A549 (cell line): ENCODE data around the gene DLG2.

Experiments used
- BHLHE40 ChIP-seq: IDR thresholded peaks from 2 replicates; pipeline ENCODE4 v1.6.1; 2012; ENCODE audit warnings: low read depth, low read length, inconsistent platforms
- JUN ChIP-seq, 2 experiments: fragments of >200 bp; sonication (Bioruptor Twin); formaldehyde crosslinking; IDR thresholded peaks; 2 replicates in 1 of 2; 3 replicates in 1 of 2; pipeline ENCODE4 v1.6.1; 2016 to 2017
- MAFK ChIP-seq: fragments of 450-650 bp; IDR thresholded peaks from 2 replicates; pipeline ENCODE4 v1.6.1; 2014; ENCODE audit not compliant: partially characterized antibody
- MAZ ChIP-seq: fragments of 150-350 bp; IDR thresholded peaks from 2 replicates; pipeline ENCODE4 v1.6.1; 2014; ENCODE audit warnings: antibody characterized with exemption, low read depth, low read length, borderline replicate concordance
- RAD21 ChIP-seq, 2 experiments: fragments of >200 bp in 1 of 2; sonication (Bioruptor Twin) in 1 of 2; formaldehyde crosslinking in 1 of 2; IDR thresholded peaks in 1 of 2; conservative IDR thresholded peaks in 1 of 2; 2 replicates in 1 of 2; 3 replicates in 1 of 2; pipeline ENCODE4 v1.6.1; 2012 to 2018; ENCODE audit warnings: inconsistent platforms in 1 of 2
- RCOR1 ChIP-seq: fragments of 150-350 bp; IDR thresholded peaks from 2 replicates; pipeline ENCODE4 v1.6.1; 2014; ENCODE audit warnings: antibody characterized with exemption, low read length, low read depth
- RFX5 ChIP-seq: fragments of 450-650 bp; IDR thresholded peaks from 2 replicates; pipeline ENCODE4 v1.7.1; 2014; ENCODE audit warnings: antibody characterized with exemption, mild to moderate bottlenecking, moderate library complexity
- TF ChIP-seq, protein P1 (sequence below): fragments of >200 bp; sonication (Bioruptor Twin); formaldehyde crosslinking; IDR thresholded peaks from 3 replicates; pipeline ENCODE4 v1.5.1; 2016

DNA sequence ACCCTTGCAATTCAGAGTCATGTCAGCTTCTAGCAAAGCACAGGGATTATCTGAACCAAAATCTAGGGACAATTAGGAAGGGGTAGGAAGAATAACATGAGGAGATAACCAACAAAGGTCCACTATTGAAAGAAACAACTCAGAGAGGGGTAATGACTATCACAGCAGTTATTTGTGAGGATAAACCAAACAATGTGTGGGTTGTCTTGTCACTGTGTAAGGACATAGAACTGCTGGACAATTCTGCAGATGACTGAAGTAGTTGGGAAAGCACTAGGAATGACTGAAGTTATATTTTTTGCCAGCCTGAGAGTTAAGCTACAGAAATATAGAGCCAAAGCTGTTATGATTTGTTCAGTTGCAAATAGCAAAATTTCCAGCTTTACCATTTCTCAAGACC, 1482.6 kb downstream of the DLG2 start:
- TF ChIP-seq, protein P1, sequence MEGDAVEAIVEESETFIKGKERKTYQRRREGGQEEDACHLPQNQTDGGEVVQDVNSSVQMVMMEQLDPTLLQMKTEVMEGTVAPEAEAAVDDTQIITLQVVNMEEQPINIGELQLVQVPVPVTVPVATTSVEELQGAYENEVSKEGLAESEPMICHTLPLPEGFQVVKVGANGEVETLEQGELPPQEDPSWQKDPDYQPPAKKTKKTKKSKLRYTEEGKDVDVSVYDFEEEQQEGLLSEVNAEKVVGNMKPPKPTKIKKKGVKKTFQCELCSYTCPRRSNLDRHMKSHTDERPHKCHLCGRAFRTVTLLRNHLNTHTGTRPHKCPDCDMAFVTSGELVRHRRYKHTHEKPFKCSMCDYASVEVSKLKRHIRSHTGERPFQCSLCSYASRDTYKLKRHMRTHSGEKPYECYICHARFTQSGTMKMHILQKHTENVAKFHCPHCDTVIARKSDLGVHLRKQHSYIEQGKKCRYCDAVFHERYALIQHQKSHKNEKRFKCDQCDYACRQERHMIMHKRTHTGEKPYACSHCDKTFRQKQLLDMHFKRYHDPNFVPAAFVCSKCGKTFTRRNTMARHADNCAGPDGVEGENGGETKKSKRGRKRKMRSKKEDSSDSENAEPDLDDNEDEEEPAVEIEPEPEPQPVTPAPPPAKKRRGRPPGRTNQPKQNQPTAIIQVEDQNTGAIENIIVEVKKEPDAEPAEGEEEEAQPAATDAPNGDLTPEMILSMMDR: no peak
- TF ChIP-seq RFX5 (no peak), RAD21 (conservative IDR thresholded peaks at IDR 0.05 in 1 of 2, IDR thresholded peaks at IDR 0.05 in 1 of 2) (no peak), BHLHE40 (no peak), MAZ (no peak), MAFK (no peak), JUN (IDR thresholded peaks at IDR 0.05) (no peak), RCOR1 (no peak)
